Measurements from ENCODE around the gene GPR146. TPM values are rescaled to one million over a fixed set of nuclear protein-coding genes. Genes with fewer than 3 reads are reported as not detected.

The GPR146 gene
- total and polyA plus RNA-seq, 8 donors, result 2.0 to 14.6 (median 7.9) TPM

- TF ChIP-seq EP300 (IDR thresholded peaks at IDR 0.05), result no peak
- TF ChIP-seq CTCF (IDR thresholded peaks at IDR 0.05), result no peak
- no peak for TF ChIP-seq POLR2AphosphoS5 (IDR thresholded peaks at IDR 0.05)
- no peak for TF ChIP-seq POLR2A (IDR thresholded peaks at IDR 0.05)
- Histone ChIP-seq H3K27ac (peak overlapping the region; percentile 91 to 97 (median 95)), H3K27me3 (no peaks in the 10 kb centered on the region), H3K36me3 (peaks cover 6 to 32% (median 21%) of the 10 kb centered on the region in 4 donors), H3K9me3 (no peaks in the 10 kb centered on the region), H3K4me3 (peak overlapping the region; percentile 79 to 91 (median 90)), H3K4me1 (peaks cover 14 to 60% (median 50%) of the 10 kb centered on the region in 4 donors)
- 15 to 33% (median 25%) methylated on average over 40 to 69 of the region's 69 CpGs for WGBS, 5 donors
- intact Hi-C loops (cut with DNase I; ENCODE audit: low total_unique reads), result no loop called here
- peak in 1 of 2 donors; percentile 71 for DNase-seq
Measured at GRCh38 chr7:1027242-1028043, 16.9 kb upstream of the GPR146 start.

- DNase-seq, result peak; percentile 93 to 98
- 0 to 2% (median 0%) methylated on average over 12 to 77 of the region's 77 CpGs for WGBS, 5 donors
Measured at GRCh38 chr7:1028044-1028770, 16.1 kb upstream of the GPR146 start.

GRCh38 chr7:1028775-1029636 lies 15.3 kb upstream of the GPR146 start:
- 51 to 57% (median 55%) methylated on average over 16 to 18 of the region's 18 CpGs for WGBS, 5 donors
- TF ChIP-seq CTCF (IDR thresholded peaks at IDR 0.05) (no peak), EP300 (IDR thresholded peaks at IDR 0.05) (no peak), POLR2A (IDR thresholded peaks at IDR 0.05) (no peak), POLR2AphosphoS5 (IDR thresholded peaks at IDR 0.05) (peak; percentile 54 to 75 (median 69))
- H3K9me3 ChIP-seq, result no peaks in the 10 kb centered on the region
- peak overlapping the region; percentile 79 to 91 (median 90) for H3K4me3 ChIP-seq
- intact Hi-C loops (cut with DNase I; ENCODE audit: low total_unique reads), result no loop called here
- peaks cover 14 to 55% (median 44%) of the 10 kb centered on the region in 4 donors for H3K4me1 ChIP-seq
- H3K27me3 ChIP-seq, result no peaks in the 10 kb centered on the region
- H3K36me3 ChIP-seq, result peaks cover 6 to 25% (median 19%) of the 10 kb centered on the region in 4 donors
- peak overlapping the region; percentile 91 to 97 (median 95) for H3K27ac ChIP-seq
- peak; percentile 81 to 96 for DNase-seq

More at GRCh38 chr7:1028044-1028770, 16.1 kb upstream of the GPR146 start:
- Histone ChIP-seq H3K9me3 (no peaks in the 10 kb centered on the region), H3K27ac (peak overlapping the region; percentile 91 to 97 (median 95)), H3K4me3 (peak overlapping the region; percentile 79 to 91 (median 90)), H3K36me3 (peaks cover 6 to 25% (median 19%) of the 10 kb centered on the region in 4 donors), H3K4me1 (peaks cover 14 to 60% (median 48%) of the 10 kb centered on the region in 4 donors), H3K27me3 (no peaks in the 10 kb centered on the region)
- TF ChIP-seq EP300 (IDR thresholded peaks at IDR 0.05) (peak; percentile 23), CTCF (IDR thresholded peaks at IDR 0.05) (no peak), POLR2AphosphoS5 (IDR thresholded peaks at IDR 0.05) (peak; percentile 54 to 82 (median 63)), POLR2A (IDR thresholded peaks at IDR 0.05) (no peak)
- intact Hi-C loops (cut with DNase I; ENCODE audit: low total_unique reads), result no loop called here

Measured in stomach (tissue), 9 donors.